Parathyroid adenoma (tissue), 2 donors: ENCODE measurements around the gene CLIC6.

ENCODE experiments used
- H2AFZ ChIP-seq: fragments of 300-600 bp; sonication (generic); one replicate; pipeline ENCODE4 v1.7.0; 2017; ENCODE audit warnings: antibody characterized with exemption, mild to moderate bottlenecking
- H3K27ac ChIP-seq: fragments of 300-600 bp; sonication (generic); one replicate; pipeline ENCODE4 v1.7.0; 2017
- H3K27me3 ChIP-seq: fragments of 300-600 bp; sonication (generic); one replicate; pipeline ENCODE4 v1.7.0; 2017; ENCODE audit warnings: low read length; ENCODE audit not compliant: control insufficient read depth, insufficient read depth
- H3K36me3 ChIP-seq: fragments of 300-600 bp; sonication (generic); one replicate; pipeline ENCODE4 v1.7.0; 2017; ENCODE audit warnings: low read length; ENCODE audit not compliant: control insufficient read depth, insufficient read depth
- H3K4me1 ChIP-seq: fragments of 300-600 bp; sonication (generic); one replicate; pipeline ENCODE4 v1.7.0; 2017; ENCODE audit warnings: control low read depth
- H3K4me2 ChIP-seq: fragments of 300-600 bp; sonication (generic); one replicate; pipeline ENCODE4 v1.7.0; 2017; ENCODE audit warnings: low read length
- H3K4me3 ChIP-seq: fragments of 300-600 bp; sonication (generic); one replicate; pipeline ENCODE4 v1.7.0; 2017; ENCODE audit warnings: low read depth, low read length
- H3K79me2 ChIP-seq: fragments of 300-600 bp; sonication (generic); one replicate; pipeline ENCODE4 v1.7.0; 2017; ENCODE audit warnings: control low read depth
- H3K9ac ChIP-seq: fragments of 300-600 bp; sonication (generic); one replicate; pipeline ENCODE4 v1.7.0; 2017; ENCODE audit warnings: mild to moderate bottlenecking
- H3K9me3 ChIP-seq: fragments of 300-600 bp; sonication (generic); one replicate; pipeline ENCODE4 v1.7.0; 2017; ENCODE audit warnings: low read length; ENCODE audit not compliant: control insufficient read depth
- CTCF ChIP-seq: fragments of 300-600 bp; sonication (generic); IDR thresholded peaks from one replicate; pipeline ENCODE4 v1.7.0; 2017; ENCODE audit warnings: antibody characterized with exemption, mild to moderate bottlenecking
- donor health status: primary hyperparathyroidism.

CLIC6 gene

DNA sequence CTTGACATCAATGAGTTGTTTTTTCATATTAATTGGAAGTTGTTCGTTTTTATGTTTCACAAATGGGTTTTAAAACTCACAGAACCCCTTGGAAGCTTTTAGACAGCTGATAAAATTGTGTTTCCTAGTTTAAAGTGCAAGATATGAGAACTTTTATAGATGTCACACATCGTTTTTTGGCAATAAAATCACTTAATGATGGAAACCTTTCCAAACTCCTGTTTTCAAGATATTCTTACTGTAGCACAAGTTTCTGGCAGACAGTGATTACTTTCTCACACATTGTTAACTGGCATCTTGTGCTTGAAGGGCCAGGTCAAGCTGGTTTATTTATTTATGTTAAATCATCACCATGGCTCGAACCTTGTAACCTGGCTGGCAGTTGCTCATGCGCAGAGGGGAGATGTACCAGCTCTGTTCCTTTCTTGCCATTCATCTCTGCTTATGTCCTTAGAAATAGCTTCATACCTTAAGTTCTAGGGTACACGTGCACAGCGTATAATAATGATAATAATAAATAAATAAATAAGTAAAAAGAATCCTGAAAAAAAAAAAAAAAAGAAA, 43.7 kb upstream of the CLIC6 start:
- H3K9me3 ChIP-seq: no peaks in the 10 kb centered on the region
- H3K4me3 ChIP-seq: no peak overlapping the region
- H3K27ac ChIP-seq: no peak overlapping the region
- no peak for TF ChIP-seq CTCF
- no peak overlapping the region for H3K4me2 ChIP-seq
- H3K9ac ChIP-seq: no peak overlapping the region
- H2AFZ ChIP-seq: no peak overlapping the region
- no peaks in the 10 kb centered on the region for H3K4me1 ChIP-seq
- no peaks in the 10 kb centered on the region for H3K36me3 ChIP-seq
- H3K79me2 ChIP-seq: no peaks in the 10 kb centered on the region
- H3K27me3 ChIP-seq: no peaks in the 10 kb centered on the region

- Histone ChIP-seq H3K9ac (no peak overlapping the region), H3K9me3 (no peaks in the 10 kb centered on the region), H3K27me3 (no peaks in the 10 kb centered on the region), H3K36me3 (no peaks in the 10 kb centered on the region), H3K4me1 (no peaks in the 10 kb centered on the region), H2AFZ (no peak overlapping the region), H3K4me2 (no peak overlapping the region), H3K4me3 (no peak overlapping the region), H3K79me2 (no peaks in the 10 kb centered on the region), H3K27ac (no peak overlapping the region)
- TF ChIP-seq CTCF: no peak
Observed at GRCh38 chr21:34626131-34626530, 42.7 kb upstream of the CLIC6 start.

DNA sequence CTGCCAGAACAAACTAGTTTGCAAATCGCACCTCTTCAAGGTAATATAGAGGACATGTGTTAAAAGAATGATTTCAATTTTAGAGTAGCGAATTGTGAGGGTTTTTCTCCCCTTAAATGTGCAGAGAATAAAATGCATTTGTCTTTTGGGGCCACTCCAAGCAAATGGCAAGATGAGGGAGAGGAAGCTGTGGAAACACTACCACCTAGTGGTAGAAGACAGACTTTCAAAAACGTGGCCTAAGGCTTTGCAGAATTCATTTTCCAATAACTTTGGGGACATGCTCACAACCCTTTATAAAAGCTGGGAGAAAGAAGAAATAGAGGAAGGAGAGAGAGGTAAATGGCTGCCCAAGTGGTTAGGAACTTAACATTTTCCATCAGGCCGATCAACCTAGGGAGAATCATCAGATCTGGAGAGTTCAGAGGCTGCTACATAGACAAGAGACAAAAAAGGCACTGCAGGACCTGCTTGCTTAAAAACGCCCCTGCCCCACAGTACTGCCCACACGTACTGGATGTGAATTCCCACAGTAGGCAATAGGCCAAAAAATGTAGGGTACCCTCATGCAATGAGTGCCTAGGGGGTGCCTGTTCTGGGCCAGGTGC, 38.2 kb upstream of the CLIC6 start:
- TF ChIP-seq CTCF: peak; percentile 62
- no peaks in the 10 kb centered on the region for H3K79me2 ChIP-seq
- no peaks in the 10 kb centered on the region for H3K27me3 ChIP-seq
- H3K9ac ChIP-seq: no peak overlapping the region
- no peaks in the 10 kb centered on the region for H3K9me3 ChIP-seq
- H3K4me3 ChIP-seq: no peak overlapping the region
- H2AFZ ChIP-seq: no peak overlapping the region
- no peaks in the 10 kb centered on the region for H3K4me1 ChIP-seq
- no peaks in the 10 kb centered on the region for H3K36me3 ChIP-seq
- no peak overlapping the region for H3K4me2 ChIP-seq
- H3K27ac ChIP-seq: no peak overlapping the region

- H3K4me2 ChIP-seq: no peak overlapping the region
- H3K79me2 ChIP-seq: no peaks in the 10 kb centered on the region
- TF ChIP-seq CTCF: no peak
- no peak overlapping the region for H3K4me3 ChIP-seq
- no peak overlapping the region for H3K9ac ChIP-seq
- H2AFZ ChIP-seq: no peak overlapping the region
- H3K4me1 ChIP-seq: no peaks in the 10 kb centered on the region
- no peaks in the 10 kb centered on the region for H3K36me3 ChIP-seq
- no peaks in the 10 kb centered on the region for H3K27me3 ChIP-seq
- no peaks in the 10 kb centered on the region for H3K9me3 ChIP-seq
- H3K27ac ChIP-seq: no peak overlapping the region
Observed at GRCh38 chr21:34632498-34632897, 36.3 kb upstream of the CLIC6 start.

- H3K36me3 ChIP-seq: no peaks in the 10 kb centered on the region
- no peak overlapping the region for H3K27ac ChIP-seq
- no peaks in the 10 kb centered on the region for H3K27me3 ChIP-seq
- H3K79me2 ChIP-seq: no peaks in the 10 kb centered on the region
- no peak overlapping the region for H3K4me3 ChIP-seq
- H3K4me2 ChIP-seq: no peak overlapping the region
- H3K9ac ChIP-seq: no peak overlapping the region
- no peaks in the 10 kb centered on the region for H3K4me1 ChIP-seq
- H2AFZ ChIP-seq: no peak overlapping the region
- TF ChIP-seq CTCF: no peak
- no peaks in the 10 kb centered on the region for H3K9me3 ChIP-seq
Observed at GRCh38 chr21:34635307-34635706, 33.5 kb upstream of the CLIC6 start.
